ENCODE data around the gene KRT82. TPM values are rescaled to one million over a fixed set of nuclear protein-coding genes. Genes with fewer than 3 reads are reported as not detected.

Gene KRT82
- total and polyA plus RNA-seq, 2 of the 8 experiments (the other 6 are each of a cell fraction or from before 2014, with no cell fraction given) = not detected

- TF ChIP-seq EZH2 (IDR thresholded peaks at IDR 0.05; ENCODE audit: low read depth, low read length, severe bottlenecking) = no peak
- TF ChIP-seq YY1 (IDR thresholded peaks at IDR 0.05; ENCODE audit: low read depth, low read length) = no peak
- TF ChIP-seq TAF1 (IDR thresholded peaks at IDR 0.05; ENCODE audit: low read depth, low read length) = no peak
- TF ChIP-seq KDM1A (IDR thresholded peaks at IDR 0.05; ENCODE audit: borderline replicate concordance, low read length) = no peak
- no peak for TF ChIP-seq MAFK (IDR thresholded peaks at IDR 0.05; ENCODE audit: low read depth, low read length)
- TF ChIP-seq TBP (IDR thresholded peaks at IDR 0.05; ENCODE audit: low read depth, low read length) = no peak
Observed at GRCh38 chr12:52423661-52424500, 17.7 kb upstream of the KRT82 start (continued).
